ENCODE measurements around the gene TM9SF4. TPM values are rescaled to one million over a fixed set of nuclear protein-coding genes. Genes with fewer than 3 reads are reported as not detected.

The TM9SF4 gene, protein sequence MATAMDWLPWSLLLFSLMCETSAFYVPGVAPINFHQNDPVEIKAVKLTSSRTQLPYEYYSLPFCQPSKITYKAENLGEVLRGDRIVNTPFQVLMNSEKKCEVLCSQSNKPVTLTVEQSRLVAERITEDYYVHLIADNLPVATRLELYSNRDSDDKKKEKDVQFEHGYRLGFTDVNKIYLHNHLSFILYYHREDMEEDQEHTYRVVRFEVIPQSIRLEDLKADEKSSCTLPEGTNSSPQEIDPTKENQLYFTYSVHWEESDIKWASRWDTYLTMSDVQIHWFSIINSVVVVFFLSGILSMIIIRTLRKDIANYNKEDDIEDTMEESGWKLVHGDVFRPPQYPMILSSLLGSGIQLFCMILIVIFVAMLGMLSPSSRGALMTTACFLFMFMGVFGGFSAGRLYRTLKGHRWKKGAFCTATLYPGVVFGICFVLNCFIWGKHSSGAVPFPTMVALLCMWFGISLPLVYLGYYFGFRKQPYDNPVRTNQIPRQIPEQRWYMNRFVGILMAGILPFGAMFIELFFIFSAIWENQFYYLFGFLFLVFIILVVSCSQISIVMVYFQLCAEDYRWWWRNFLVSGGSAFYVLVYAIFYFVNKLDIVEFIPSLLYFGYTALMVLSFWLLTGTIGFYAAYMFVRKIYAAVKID
- 27.0 TPM for total RNA-seq
- long read RNA-seq, full-length matches to known transcripts, result 39 of 58 reads
- long read RNA-seq, partial matches to known transcripts, result 5 of 58 reads
- long read RNA-seq, other reads (novel, unspliced or antisense), result 14 of 58 reads

DNA sequence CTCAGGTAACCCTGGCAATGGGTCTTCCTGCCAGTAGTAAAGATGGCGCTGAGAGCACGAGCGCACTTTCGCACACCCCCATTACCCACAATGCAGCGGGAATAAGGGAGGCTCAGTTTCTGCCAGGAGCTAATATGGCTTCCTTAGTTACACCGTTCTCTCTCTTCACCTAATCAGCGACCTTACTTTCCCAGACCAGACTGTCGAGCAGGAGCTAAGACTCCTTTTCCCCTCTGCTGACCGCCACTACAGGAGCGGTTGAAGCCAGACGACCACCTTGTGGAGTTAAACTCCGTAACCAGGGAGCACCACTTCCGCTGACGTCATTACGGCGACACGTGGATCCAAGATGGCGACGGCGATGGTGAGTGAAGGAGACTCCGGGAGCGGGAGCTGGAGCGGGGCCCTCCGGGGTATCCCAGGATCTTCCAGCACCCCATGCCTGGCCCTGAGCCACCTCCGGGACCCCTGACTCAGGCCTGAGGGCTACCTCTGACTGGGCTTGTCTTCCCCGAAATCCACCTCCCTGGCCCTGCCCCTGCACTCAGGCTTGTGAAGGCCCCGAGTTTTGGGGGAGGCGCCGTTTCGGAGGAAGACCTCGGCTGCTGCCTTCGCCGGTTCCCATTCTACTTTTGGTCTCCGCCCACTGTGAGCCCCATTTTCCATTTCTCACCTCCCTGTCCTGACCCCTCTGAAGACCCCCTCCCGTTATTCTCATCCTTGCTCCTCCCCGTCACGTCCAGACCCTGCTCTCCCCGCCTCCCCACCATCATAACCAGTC lies at the start of gene TM9SF4:
TM9SF4 (plus strand) TSS at position 323 of the 781 bp plus-strand sequence; CDS start at position 350, 27 bp downstream.
- H3K27ac ChIP-seq (replicated peaks), result peak within 1 kb of the TSS; percentile 100
- H3K4me1 ChIP-seq, result peaks cover 52% of the 10 kb centered on the region
- DNase-seq, result peak; percentile 86
- no peaks in the 10 kb centered on the region for H3K27me3 ChIP-seq (ENCODE audit: low read depth)
- intact Hi-C loops (cut with micrococcal nuclease), result no loop called here
- TF ChIP-seq CTCF (IDR thresholded peaks at IDR 0.05; ENCODE audit: borderline replicate concordance), result no peak
- no peaks in the 10 kb centered on the region for H3K36me3 ChIP-seq
- H3K9me3 ChIP-seq (replicated peaks), result no peaks in the 10 kb centered on the region
- H3K4me3 ChIP-seq, result peak within 1 kb of the TSS; percentile 100

GRCh38 chr20:32062776-32063170 lies 46.7 kb upstream of the TM9SF4 start:
- H3K4me1 ChIP-seq, result no peaks in the 10 kb centered on the region
- intact Hi-C loops (cut with micrococcal nuclease), result no loop called here
- H3K36me3 ChIP-seq, result no peaks in the 10 kb centered on the region
- H3K9me3 ChIP-seq (replicated peaks), result no peaks in the 10 kb centered on the region
- peak; percentile 59 for DNase-seq
- H3K4me3 ChIP-seq, result no peak overlapping the region
- no peak for TF ChIP-seq CTCF (IDR thresholded peaks at IDR 0.05; ENCODE audit: borderline replicate concordance)
- peaks cover 91% of the 10 kb centered on the region for H3K27me3 ChIP-seq (ENCODE audit: low read depth)
- H3K27ac ChIP-seq (replicated peaks), result peak overlapping the region; percentile 38

GRCh38 chr20:32063695-32064094 lies 45.8 kb upstream of the TM9SF4 start:
- TF ChIP-seq CTCF (IDR thresholded peaks at IDR 0.05; ENCODE audit: borderline replicate concordance), result no peak
- DNase-seq, result no peak
- Histone ChIP-seq H3K4me1 (no peaks in the 10 kb centered on the region), H3K27me3 (ENCODE audit: low read depth) (peaks cover 90% of the 10 kb centered on the region), H3K36me3 (no peaks in the 10 kb centered on the region), H3K4me3 (no peak overlapping the region), H3K9me3 (replicated peaks) (no peaks in the 10 kb centered on the region), H3K27ac (replicated peaks) (peak overlapping the region; percentile 38)
- intact Hi-C loops (cut with micrococcal nuclease), result no loop called here

GRCh38 chr20:32064667-32065066 lies 44.8 kb upstream of the TM9SF4 start:
- no peak overlapping the region for H3K4me3 ChIP-seq
- H3K27me3 ChIP-seq (ENCODE audit: low read depth), result peaks cover 88% of the 10 kb centered on the region
- no peak for TF ChIP-seq CTCF (IDR thresholded peaks at IDR 0.05; ENCODE audit: borderline replicate concordance)
- H3K27ac ChIP-seq (replicated peaks), result no peak overlapping the region
- no peaks in the 10 kb centered on the region for H3K4me1 ChIP-seq
- DNase-seq, result no peak
- intact Hi-C loops (cut with micrococcal nuclease), result no loop called here
- no peaks in the 10 kb centered on the region for H3K36me3 ChIP-seq
- H3K9me3 ChIP-seq (replicated peaks), result no peaks in the 10 kb centered on the region

DNA sequence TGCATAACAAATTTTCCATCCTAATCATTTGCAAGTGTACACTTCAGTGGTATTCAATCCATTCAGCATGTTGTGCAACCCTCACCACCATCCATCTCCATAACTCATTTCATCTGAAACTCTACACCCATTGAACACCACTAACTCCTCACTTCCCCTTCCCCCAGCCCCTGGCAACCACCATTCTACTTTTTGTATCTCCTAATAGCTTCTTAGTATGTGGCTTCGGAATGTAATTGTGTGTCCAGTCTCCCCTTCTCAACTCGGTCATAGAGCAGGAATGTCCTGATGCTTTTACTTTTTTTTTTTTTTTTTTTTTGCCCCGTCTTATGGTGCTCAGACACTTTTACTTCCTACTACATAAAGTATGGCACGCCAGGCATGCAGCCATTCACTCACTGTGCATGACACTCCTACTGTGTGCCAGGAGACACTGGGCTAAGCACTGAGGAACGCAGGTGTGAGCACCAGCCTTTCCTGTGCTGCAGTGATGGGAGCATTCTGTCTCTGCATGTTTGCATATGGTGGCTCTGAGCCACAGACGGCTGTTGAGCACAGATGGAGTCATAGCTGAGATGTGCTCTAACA lies 42.2 kb upstream of the TM9SF4 start:
- Histone ChIP-seq H3K27me3 (ENCODE audit: low read depth) (peaks cover 61% of the 10 kb centered on the region), H3K4me3 (no peak overlapping the region), H3K4me1 (no peaks in the 10 kb centered on the region), H3K27ac (replicated peaks) (no peak overlapping the region), H3K9me3 (replicated peaks) (no peaks in the 10 kb centered on the region), H3K36me3 (no peaks in the 10 kb centered on the region)
- intact Hi-C loops (cut with micrococcal nuclease), result no loop called here
- DNase-seq, result no peak
- TF ChIP-seq CTCF (IDR thresholded peaks at IDR 0.05; ENCODE audit: borderline replicate concordance), result no peak
